Measurements from ENCODE around the gene ELMO1. TPM values are rescaled to one million over a fixed set of nuclear protein-coding genes. Genes with fewer than 3 reads are reported as not detected.

ELMO1 gene
- total RNA-seq, 1 experiment from 2014 or later: not detected

DNA sequence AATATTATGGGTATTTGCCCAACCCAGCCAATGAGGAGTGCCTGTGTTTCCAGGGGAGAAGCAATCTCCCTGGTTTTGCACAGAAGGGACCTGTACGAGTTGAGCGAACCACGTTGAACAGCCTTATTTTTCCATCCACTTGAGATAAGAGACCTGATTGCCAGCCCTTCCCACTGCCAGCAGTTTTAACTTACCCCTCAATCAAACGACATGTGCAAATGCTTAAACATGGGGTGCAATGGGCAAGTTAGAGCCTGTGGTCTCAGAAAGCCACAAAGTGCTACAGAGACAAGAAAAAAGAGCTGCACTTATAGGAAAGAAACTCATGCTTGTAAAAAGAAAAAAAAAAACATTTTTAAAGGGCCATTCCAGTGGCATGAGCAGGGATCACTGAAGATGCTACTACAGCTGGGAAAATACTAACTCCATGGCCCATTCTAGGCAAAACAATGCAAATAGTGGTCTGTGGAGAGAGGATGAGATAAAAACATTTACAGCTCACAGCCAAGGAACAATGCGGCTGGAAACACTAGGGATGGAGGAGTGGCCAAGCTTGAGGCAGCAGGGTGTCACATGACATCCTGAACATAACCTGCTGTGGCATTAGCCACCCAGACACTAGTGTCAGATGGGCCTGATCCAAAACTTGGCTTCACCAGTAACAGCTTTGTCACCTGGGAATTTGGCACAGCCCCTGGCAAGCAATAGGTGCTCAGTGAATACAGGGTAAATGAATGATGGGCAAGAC is 162.8 kb downstream of the ELMO1 start:
- CTCF ChIA-PET: no interaction called here
- H3K9me3 ChIP-seq (ENCODE audit: low read depth, low read length, poor library complexity, severe bottlenecking): no peaks in the 10 kb centered on the region
- DNase-seq (ENCODE audit: low spot score): no peak
- H3K4me3 ChIP-seq (ENCODE audit: low read depth, low read length, poor library complexity, severe bottlenecking): no peak overlapping the region
- intact Hi-C loops (cut with micrococcal nuclease; ENCODE audit: unreplicated experiment): loop anchor here (2.0 kb wide), 1 partner anchor 547 kb away; no protein-coding TSS in a partner anchor
- no peaks in the 10 kb centered on the region for H3K4me1 ChIP-seq (ENCODE audit: insufficient read depth, low read length, poor library complexity, severe bottlenecking)
- TF ChIP-seq EZH2 (IDR thresholded peaks at IDR 0.05; ENCODE audit: borderline replicate concordance, low read depth, low read length, poor library complexity, severe bottlenecking): no peak
- TF ChIP-seq, protein P1, sequence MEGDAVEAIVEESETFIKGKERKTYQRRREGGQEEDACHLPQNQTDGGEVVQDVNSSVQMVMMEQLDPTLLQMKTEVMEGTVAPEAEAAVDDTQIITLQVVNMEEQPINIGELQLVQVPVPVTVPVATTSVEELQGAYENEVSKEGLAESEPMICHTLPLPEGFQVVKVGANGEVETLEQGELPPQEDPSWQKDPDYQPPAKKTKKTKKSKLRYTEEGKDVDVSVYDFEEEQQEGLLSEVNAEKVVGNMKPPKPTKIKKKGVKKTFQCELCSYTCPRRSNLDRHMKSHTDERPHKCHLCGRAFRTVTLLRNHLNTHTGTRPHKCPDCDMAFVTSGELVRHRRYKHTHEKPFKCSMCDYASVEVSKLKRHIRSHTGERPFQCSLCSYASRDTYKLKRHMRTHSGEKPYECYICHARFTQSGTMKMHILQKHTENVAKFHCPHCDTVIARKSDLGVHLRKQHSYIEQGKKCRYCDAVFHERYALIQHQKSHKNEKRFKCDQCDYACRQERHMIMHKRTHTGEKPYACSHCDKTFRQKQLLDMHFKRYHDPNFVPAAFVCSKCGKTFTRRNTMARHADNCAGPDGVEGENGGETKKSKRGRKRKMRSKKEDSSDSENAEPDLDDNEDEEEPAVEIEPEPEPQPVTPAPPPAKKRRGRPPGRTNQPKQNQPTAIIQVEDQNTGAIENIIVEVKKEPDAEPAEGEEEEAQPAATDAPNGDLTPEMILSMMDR (conservative IDR thresholded peaks at IDR 0.05; ENCODE audit: low read depth, low read length): no peak
- no peaks in the 10 kb centered on the region for H3K27me3 ChIP-seq (replicated peaks; ENCODE audit: insufficient read depth, low read depth, low read length, poor library complexity)
- no peaks in the 10 kb centered on the region for H3K36me3 ChIP-seq (ENCODE audit: insufficient read depth, low read length, poor library complexity, severe bottlenecking)
- no TSS peak for BruUV-seq (replicated peaks)
- POLR2A ChIA-PET (ENCODE audit: low non-redundant PET): no interaction called here
- H3K27ac ChIP-seq (ENCODE audit: low read depth, low read length, poor library complexity, severe bottlenecking): no peak overlapping the region

DNA sequence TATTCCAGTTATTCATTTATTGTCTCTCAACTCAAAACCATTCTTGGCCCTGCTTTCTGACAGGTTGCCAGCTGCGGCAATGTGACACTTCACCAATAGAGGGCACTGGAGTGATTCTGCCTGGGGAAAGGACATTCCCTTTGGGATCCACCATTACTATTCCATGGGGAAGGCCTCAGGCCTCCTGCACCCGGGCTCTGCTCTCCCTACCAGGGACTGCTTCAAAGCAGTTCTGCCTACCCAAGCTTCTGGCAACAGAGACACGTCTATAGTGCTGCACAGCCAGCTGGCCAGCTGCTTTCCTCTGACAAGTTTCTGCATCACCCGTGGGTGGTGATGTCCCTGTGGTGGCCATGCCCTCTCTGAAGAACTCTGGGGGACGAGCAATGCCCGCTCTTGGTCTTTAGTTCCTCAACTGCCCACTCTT is 163.8 kb downstream of the ELMO1 start:
- BruUV-seq (replicated peaks): no TSS peak
- Histone ChIP-seq H3K27me3 (replicated peaks; ENCODE audit: insufficient read depth, low read depth, low read length, poor library complexity) (no peaks in the 10 kb centered on the region), H3K27ac (ENCODE audit: low read depth, low read length, poor library complexity, severe bottlenecking) (no peak overlapping the region), H3K36me3 (ENCODE audit: insufficient read depth, low read length, poor library complexity, severe bottlenecking) (no peaks in the 10 kb centered on the region), H3K4me3 (ENCODE audit: low read depth, low read length, poor library complexity, severe bottlenecking) (no peak overlapping the region), H3K9me3 (ENCODE audit: low read depth, low read length, poor library complexity, severe bottlenecking) (no peaks in the 10 kb centered on the region), H3K4me1 (ENCODE audit: insufficient read depth, low read length, poor library complexity, severe bottlenecking) (no peaks in the 10 kb centered on the region)
- peak; percentile 57 for DNase-seq (ENCODE audit: low spot score)
- ChIA-PET POLR2A (ENCODE audit: low non-redundant PET) (no interaction called here), CTCF (no interaction called here)
- intact Hi-C loops (cut with micrococcal nuclease; ENCODE audit: unreplicated experiment): loop anchor here (5.0 kb wide), 1 partner anchor 222 kb away; no protein-coding TSS in a partner anchor
- TF ChIP-seq EZH2 (IDR thresholded peaks at IDR 0.05; ENCODE audit: borderline replicate concordance, low read depth, low read length, poor library complexity, severe bottlenecking): no peak
- TF ChIP-seq, protein P1 (conservative IDR thresholded peaks at IDR 0.05; ENCODE audit: low read depth, low read length): peak; percentile 88

DNA sequence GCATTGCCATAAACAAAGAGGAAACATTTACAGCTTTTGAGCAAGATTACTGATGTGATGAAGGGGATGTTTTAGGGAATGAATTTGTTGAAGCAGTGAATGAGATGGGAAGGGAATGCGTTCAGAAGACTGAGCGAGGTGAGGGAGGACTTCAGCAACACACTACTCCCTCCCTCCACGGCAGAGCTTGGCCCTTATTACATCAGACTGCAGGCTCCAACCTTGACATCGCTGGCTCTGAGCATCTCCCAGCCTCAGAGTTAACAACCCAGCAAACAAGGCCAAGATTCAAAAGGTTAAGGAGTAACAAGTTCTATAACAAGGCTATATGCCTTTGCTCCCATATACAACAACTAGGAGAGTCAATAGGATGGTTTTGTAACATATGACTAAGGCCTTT is 164.4 kb downstream of the ELMO1 start:
- Histone ChIP-seq H3K36me3 (ENCODE audit: insufficient read depth, low read length, poor library complexity, severe bottlenecking) (no peaks in the 10 kb centered on the region), H3K9me3 (ENCODE audit: low read depth, low read length, poor library complexity, severe bottlenecking) (no peaks in the 10 kb centered on the region), H3K27me3 (replicated peaks; ENCODE audit: insufficient read depth, low read depth, low read length, poor library complexity) (no peaks in the 10 kb centered on the region), H3K4me3 (ENCODE audit: low read depth, low read length, poor library complexity, severe bottlenecking) (no peak overlapping the region), H3K27ac (ENCODE audit: low read depth, low read length, poor library complexity, severe bottlenecking) (no peak overlapping the region), H3K4me1 (ENCODE audit: insufficient read depth, low read length, poor library complexity, severe bottlenecking) (no peaks in the 10 kb centered on the region)
- intact Hi-C loops (cut with micrococcal nuclease; ENCODE audit: unreplicated experiment): loop anchor here (5.0 kb wide), 1 partner anchor 223 kb away; no protein-coding TSS in a partner anchor
- POLR2A ChIA-PET (ENCODE audit: low non-redundant PET): no interaction called here
- CTCF ChIA-PET: no interaction called here
- no peak for DNase-seq (ENCODE audit: low spot score)
- BruUV-seq (replicated peaks): no TSS peak
- no peak for TF ChIP-seq EZH2 (IDR thresholded peaks at IDR 0.05; ENCODE audit: borderline replicate concordance, low read depth, low read length, poor library complexity, severe bottlenecking)

All from A673 (cell line).